Smooth muscle cell (in vitro differentiated cells): ENCODE data around the gene CD47. TPM values are rescaled to one million over a fixed set of nuclear protein-coding genes. Genes with fewer than 3 reads are reported as not detected.

Source experiments
- DNase-seq: peaks from one replicate; lab custom pipeline; 2025; ENCODE audit not compliant: unreplicated experiment; lab: John Stamatoyannopoulos, UW
- H2AFZ ChIP-seq: fragments of 200-600 bp; sonication (generic); 2 replicates; pipeline ENCODE4 v1.6.0; 2016; ENCODE audit warnings: antibody characterized with exemption, low read depth, mild to moderate bottlenecking
- H3F3A ChIP-seq: fragments of 200-600 bp; sonication (generic); 2 replicates; pipeline ENCODE4 v1.6.0; 2017; ENCODE audit warnings: antibody characterized with exemption, low read depth
- H3K27ac ChIP-seq: fragments of 200-600 bp; sonication (generic); 2 replicates; pipeline ENCODE4 v1.5.1; 2016; ENCODE audit warnings: low read depth, mild to moderate bottlenecking
- H3K27me3 ChIP-seq: fragments of 200-600 bp; sonication (generic); 2 replicates; pipeline ENCODE4 v1.6.1; 2016; ENCODE audit warnings: low read depth, mild to moderate bottlenecking
- H3K36me3 ChIP-seq: fragments of 200-600 bp; sonication (generic); 2 replicates; pipeline ENCODE4 v1.5.1; 2016; ENCODE audit warnings: low read depth
- H3K4me1 ChIP-seq: fragments of 200-600 bp; sonication (generic); 2 replicates; pipeline ENCODE4 v1.5.1; 2016; ENCODE audit warnings: low read depth
- H3K4me2 ChIP-seq: fragments of 200-600 bp; sonication (generic); 2 replicates; pipeline ENCODE4 v1.6.0; 2016; ENCODE audit warnings: mild to moderate bottlenecking
- H3K4me3 ChIP-seq: fragments of 200-600 bp; sonication (generic); 2 replicates; pipeline ENCODE4 v1.5.1; 2016; ENCODE audit warnings: mild to moderate bottlenecking
- H3K79me2 ChIP-seq: fragments of 200-600 bp; sonication (generic); 2 replicates; pipeline ENCODE4 v1.6.0; 2016; ENCODE audit warnings: low read depth, mild to moderate bottlenecking
- H3K9ac ChIP-seq: fragments of 200-600 bp; sonication (generic); 2 replicates; pipeline ENCODE4 v1.6.0; 2016; ENCODE audit warnings: low read depth
- H3K9me3 ChIP-seq: fragments of 200-600 bp; sonication (generic); replicated peaks from 2 replicates; pipeline ENCODE4 v1.5.1; 2016; ENCODE audit warnings: low read depth
- H4K20me1 ChIP-seq: fragments of 200-600 bp; sonication (generic); 2 replicates; pipeline ENCODE4 v1.6.0; 2016; ENCODE audit warnings: low read depth
- WGBS: methylation state at CpG from one replicate; pipeline ENCODE4 v1.1.7; 2016; ENCODE audit warnings: low lambda C conversion rate; 5-methylcytosine and 5-hydroxymethylcytosine counted together
- polyA plus RNA-seq: library from polyadenylated mRNA; unstranded; fragments of >200 nt; fragmentation: Nextera tagmentation; extraction: Ambion mirVana; gene quantifications from 2 replicates; pipeline ENCODE4 v1.2.1, GENCODE V29; 2016
- total RNA-seq: library from RNA; depleted of rRNA; stranded (reverse); fragments of >200 nt; gene quantifications from 2 replicates; pipeline ENCODE4 v1.2.3, GENCODE V29; 2014
- TF ChIP-seq, protein P1 (sequence below): fragments of 200-600 bp; sonication (generic); IDR thresholded peaks from 2 replicates; pipeline ENCODE4 v1.5.1; 2017; ENCODE audit warnings: borderline replicate concordance, mild to moderate bottlenecking, antibody characterized with exemption; ENCODE audit not compliant: insufficient read depth, poor library complexity, severe bottlenecking

CD47 gene
- total and polyA plus RNA-seq, 2 experiments from 2014 or later: 47.1 to 95.6 TPM

DNA sequence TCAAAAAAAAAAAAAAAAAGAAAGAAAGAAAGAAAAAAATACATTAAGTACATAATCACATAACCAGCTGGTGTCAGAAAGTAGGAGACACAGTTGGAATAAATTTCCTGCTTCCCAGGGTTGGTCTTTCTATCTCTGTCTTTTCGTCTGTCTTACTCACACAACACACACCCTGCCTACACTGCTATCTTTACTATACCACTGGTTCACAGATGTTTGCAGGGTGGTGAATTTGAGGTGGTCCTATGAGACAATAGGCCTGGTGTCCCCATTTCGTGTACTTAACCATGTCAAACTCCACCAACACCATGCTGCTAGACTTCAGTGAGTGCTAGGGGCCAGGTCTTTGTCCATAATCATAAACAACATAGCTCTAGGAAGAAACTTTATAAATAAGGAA lies 17.6 kb upstream of the CD47 start:
- H3K27ac ChIP-seq: no peak overlapping the region
- no peak overlapping the region for H3K4me3 ChIP-seq
- TF ChIP-seq, protein P1, sequence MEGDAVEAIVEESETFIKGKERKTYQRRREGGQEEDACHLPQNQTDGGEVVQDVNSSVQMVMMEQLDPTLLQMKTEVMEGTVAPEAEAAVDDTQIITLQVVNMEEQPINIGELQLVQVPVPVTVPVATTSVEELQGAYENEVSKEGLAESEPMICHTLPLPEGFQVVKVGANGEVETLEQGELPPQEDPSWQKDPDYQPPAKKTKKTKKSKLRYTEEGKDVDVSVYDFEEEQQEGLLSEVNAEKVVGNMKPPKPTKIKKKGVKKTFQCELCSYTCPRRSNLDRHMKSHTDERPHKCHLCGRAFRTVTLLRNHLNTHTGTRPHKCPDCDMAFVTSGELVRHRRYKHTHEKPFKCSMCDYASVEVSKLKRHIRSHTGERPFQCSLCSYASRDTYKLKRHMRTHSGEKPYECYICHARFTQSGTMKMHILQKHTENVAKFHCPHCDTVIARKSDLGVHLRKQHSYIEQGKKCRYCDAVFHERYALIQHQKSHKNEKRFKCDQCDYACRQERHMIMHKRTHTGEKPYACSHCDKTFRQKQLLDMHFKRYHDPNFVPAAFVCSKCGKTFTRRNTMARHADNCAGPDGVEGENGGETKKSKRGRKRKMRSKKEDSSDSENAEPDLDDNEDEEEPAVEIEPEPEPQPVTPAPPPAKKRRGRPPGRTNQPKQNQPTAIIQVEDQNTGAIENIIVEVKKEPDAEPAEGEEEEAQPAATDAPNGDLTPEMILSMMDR: no peak
- H3K27me3 ChIP-seq: no peaks in the 10 kb centered on the region
- DNase-seq: no peak
- H3K9me3 ChIP-seq: no peaks in the 10 kb centered on the region
- H3K4me1 ChIP-seq: no peaks in the 10 kb centered on the region
- no peak overlapping the region for H2AFZ ChIP-seq
- H3K79me2 ChIP-seq: no peaks in the 10 kb centered on the region
- H3F3A ChIP-seq: no peaks in the 10 kb centered on the region
- no peak overlapping the region for H3K4me2 ChIP-seq
- H4K20me1 ChIP-seq: no peaks in the 10 kb centered on the region
- H3K36me3 ChIP-seq: no peaks in the 10 kb centered on the region
- 81% methylated on average over 2 of the region's 2 CpGs for WGBS
- H3K9ac ChIP-seq: no peak overlapping the region

DNA sequence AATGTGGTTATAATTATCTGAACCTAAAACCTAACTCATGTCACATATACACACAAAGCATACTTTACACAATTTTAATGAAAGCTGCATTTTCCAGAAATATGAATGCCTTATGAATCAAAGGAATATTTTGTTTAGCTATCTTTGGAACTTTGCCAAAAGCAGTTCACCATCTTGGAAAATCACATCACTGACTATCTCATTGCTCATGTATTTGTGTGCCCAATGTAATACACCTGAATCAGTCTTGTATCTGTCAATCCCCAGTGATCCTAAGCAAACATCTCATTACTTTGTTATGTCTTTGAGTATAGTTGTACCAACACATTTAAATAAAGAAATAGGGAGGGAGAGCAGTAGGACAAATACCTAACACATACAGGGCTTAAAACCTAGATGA lies 15.6 kb upstream of the CD47 start:
- Histone ChIP-seq H3K4me1 (no peaks in the 10 kb centered on the region), H3K27me3 (no peaks in the 10 kb centered on the region), H3K79me2 (no peaks in the 10 kb centered on the region), H4K20me1 (no peaks in the 10 kb centered on the region), H3K4me2 (no peak overlapping the region), H3K9me3 (no peaks in the 10 kb centered on the region), H3K27ac (no peak overlapping the region), H3F3A (no peaks in the 10 kb centered on the region), H3K4me3 (no peak overlapping the region), H3K36me3 (no peaks in the 10 kb centered on the region), H3K9ac (no peak overlapping the region), H2AFZ (no peak overlapping the region)
- TF ChIP-seq, protein P1: no peak
- no peak for DNase-seq

DNA sequence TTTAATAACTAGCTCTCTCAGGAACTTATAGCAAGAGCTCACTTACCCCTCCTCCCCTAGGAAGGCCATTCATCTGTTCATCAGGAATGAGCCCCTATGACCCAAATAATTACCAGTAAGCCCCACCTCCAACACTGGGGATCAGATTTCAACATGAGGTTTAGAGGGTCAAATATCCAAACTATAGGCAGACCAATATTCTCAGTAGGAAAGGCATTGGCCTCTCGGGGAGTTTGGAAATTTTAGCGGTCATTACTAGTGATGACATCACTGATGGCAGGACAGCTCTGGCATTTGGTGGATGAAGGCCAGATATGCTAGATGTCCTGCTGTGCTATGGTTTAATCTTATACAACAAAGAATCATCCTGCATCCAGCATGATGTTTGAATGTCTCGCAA lies 15.2 kb upstream of the CD47 start:
- Histone ChIP-seq H3K9me3 (no peaks in the 10 kb centered on the region), H4K20me1 (no peaks in the 10 kb centered on the region), H2AFZ (no peak overlapping the region), H3K4me1 (no peaks in the 10 kb centered on the region), H3F3A (no peaks in the 10 kb centered on the region), H3K36me3 (no peaks in the 10 kb centered on the region), H3K27me3 (no peaks in the 10 kb centered on the region), H3K9ac (no peak overlapping the region), H3K27ac (no peak overlapping the region), H3K4me2 (no peak overlapping the region), H3K4me3 (no peak overlapping the region), H3K79me2 (no peaks in the 10 kb centered on the region)
- 80% methylated on average over 3 of the region's 3 CpGs for WGBS
- TF ChIP-seq, protein P1: no peak
- no peak for DNase-seq

DNA sequence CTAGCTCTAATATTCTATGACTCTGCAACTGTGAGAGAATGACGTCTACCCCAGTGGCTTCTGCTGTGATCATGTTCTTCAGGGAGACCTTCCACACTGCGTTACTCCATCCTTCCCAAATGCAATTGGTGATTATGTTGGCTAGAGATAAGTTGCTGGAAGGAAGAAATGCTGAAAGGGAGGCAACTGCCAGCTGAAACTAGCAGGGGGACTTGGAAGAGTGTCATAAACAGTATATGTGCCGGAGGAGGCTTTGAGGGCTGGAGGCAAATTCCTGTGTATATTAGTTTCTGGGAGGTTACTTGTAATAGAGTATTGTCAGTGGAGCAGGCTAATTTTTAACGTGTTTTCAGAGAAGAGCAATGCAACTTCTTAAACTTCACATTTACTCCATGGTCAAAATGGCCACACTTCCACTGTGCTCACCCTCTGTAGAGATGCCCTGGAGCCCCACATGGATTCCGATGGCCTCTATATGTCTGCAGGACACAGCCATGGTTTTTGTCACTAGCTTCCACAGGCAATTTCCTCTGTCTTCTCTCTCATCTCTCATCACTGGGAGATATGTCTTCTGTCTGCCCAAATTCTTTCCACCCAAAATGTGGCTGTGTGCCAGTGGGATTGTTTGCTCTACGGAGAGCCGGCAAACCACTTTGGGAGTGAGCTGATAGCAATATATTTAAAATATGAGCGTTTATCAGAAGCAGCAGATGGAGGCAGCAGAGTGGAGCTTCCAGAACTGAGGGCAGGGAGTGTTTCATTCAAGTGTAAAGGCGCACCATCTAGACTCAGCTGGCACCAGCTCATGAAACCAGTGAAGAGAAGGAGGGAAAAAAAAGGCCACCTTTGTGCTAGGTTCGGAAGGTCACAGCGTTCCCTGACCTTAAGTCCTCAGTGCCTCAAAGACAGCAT lies 13.3 kb upstream of the CD47 start:
- no peaks in the 10 kb centered on the region for H3F3A ChIP-seq
- TF ChIP-seq, protein P1: no peak
- H3K4me1 ChIP-seq: peaks cover 6% of the 10 kb centered on the region
- H3K9me3 ChIP-seq: no peaks in the 10 kb centered on the region
- no peak overlapping the region for H3K9ac ChIP-seq
- H3K4me3 ChIP-seq: no peak overlapping the region
- H3K36me3 ChIP-seq: no peaks in the 10 kb centered on the region
- no peak for DNase-seq
- peak overlapping the region; percentile 5 for H3K4me2 ChIP-seq
- WGBS: 56% methylated on average over 11 of the region's 11 CpGs
- no peaks in the 10 kb centered on the region for H3K79me2 ChIP-seq
- H3K27me3 ChIP-seq: no peaks in the 10 kb centered on the region
- no peak overlapping the region for H3K27ac ChIP-seq
- no peaks in the 10 kb centered on the region for H4K20me1 ChIP-seq
- peak overlapping the region; percentile 19 for H2AFZ ChIP-seq
